ENCODE measurements around the gene PRKN. TPM values are rescaled to one million over a fixed set of nuclear protein-coding genes. Genes with fewer than 3 reads are reported as not detected.

The PRKN gene
- total RNA-seq, 1 donor from 2014 or later: 7.0 TPM

DNA sequence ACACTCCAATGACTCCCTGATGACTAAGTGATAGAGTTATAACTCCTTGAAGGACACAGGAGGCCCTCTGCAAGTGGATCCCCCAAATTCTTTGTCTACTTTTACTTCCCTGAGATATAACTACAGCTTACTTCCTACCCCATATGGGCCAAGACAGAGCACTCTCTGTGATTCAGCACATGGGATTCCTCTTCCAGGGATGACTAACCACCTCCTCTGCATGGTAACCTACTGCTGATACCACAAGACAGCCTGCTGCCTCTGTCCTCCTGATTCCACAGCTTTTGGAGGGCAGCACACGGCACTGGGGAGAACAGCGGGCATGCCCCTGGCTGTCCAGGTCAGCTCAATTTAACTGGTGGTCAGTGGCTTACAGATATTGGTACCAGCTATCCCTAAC lies 778.0 kb downstream of the PRKN start:
- peaks cover 2% of the 10 kb centered on the region for H3K9me3 Mint-ChIP-seq (ENCODE audit: unreplicated experiment)
- DNase-seq: no peak
- peaks cover 5% of the 10 kb centered on the region for H3K36me3 Mint-ChIP-seq (ENCODE audit: unreplicated experiment)
- H3K27me3 Mint-ChIP-seq (ENCODE audit: unreplicated experiment): peaks cover 2% of the 10 kb centered on the region
- no peak overlapping the region for H3K4me3 Mint-ChIP-seq (ENCODE audit: unreplicated experiment)
- no peak overlapping the region for H3K27ac Mint-ChIP-seq (ENCODE audit: unreplicated experiment)
- peaks cover 1% of the 10 kb centered on the region for H3K4me1 Mint-ChIP-seq (ENCODE audit: low read depth, unreplicated experiment)
- TF ChIP-seq CTCF (IDR thresholded peaks at IDR 0.05; ENCODE audit: partially characterized antibody, unreplicated experiment): no peak

GRCh38 chr6:161948462-161948861 lies 779.1 kb downstream of the PRKN start:
- Mint-ChIP-seq H3K4me1 (ENCODE audit: low read depth, unreplicated experiment) (peaks cover 1% of the 10 kb centered on the region), H3K36me3 (ENCODE audit: unreplicated experiment) (peaks cover 5% of the 10 kb centered on the region), H3K27me3 (ENCODE audit: unreplicated experiment) (peaks cover 2% of the 10 kb centered on the region), H3K9me3 (ENCODE audit: unreplicated experiment) (peaks cover 2% of the 10 kb centered on the region), H3K4me3 (ENCODE audit: unreplicated experiment) (no peak overlapping the region), H3K27ac (ENCODE audit: unreplicated experiment) (no peak overlapping the region)
- no peak for DNase-seq
- no peak for TF ChIP-seq CTCF (IDR thresholded peaks at IDR 0.05; ENCODE audit: partially characterized antibody, unreplicated experiment)

DNA sequence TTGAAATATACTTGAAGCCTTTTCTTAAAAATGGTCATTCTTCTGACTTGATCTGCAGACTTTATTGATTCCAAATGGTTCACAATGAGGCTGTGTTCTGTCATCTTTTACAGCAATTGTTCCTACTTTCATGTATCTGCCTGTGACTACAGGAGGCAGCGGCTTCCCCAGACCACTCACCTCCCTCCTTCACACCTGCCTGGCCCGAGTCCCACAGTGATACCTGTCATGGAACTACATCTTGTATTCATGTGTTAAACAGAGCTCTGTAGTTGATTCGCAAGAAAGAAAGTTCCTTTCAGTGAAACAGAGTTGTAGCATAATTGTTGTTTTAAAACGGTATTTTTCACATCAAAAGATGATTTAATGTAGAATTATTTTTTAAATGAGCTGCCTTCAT lies 780.2 kb downstream of the PRKN start:
- Mint-ChIP-seq H3K27ac (ENCODE audit: unreplicated experiment) (no peak overlapping the region), H3K4me1 (ENCODE audit: low read depth, unreplicated experiment) (peaks cover 1% of the 10 kb centered on the region), H3K27me3 (ENCODE audit: unreplicated experiment) (peaks cover 2% of the 10 kb centered on the region), H3K4me3 (ENCODE audit: unreplicated experiment) (no peak overlapping the region), H3K9me3 (ENCODE audit: unreplicated experiment) (peaks cover 2% of the 10 kb centered on the region), H3K36me3 (ENCODE audit: unreplicated experiment) (peaks cover 5% of the 10 kb centered on the region)
- no peak for DNase-seq
- TF ChIP-seq CTCF (IDR thresholded peaks at IDR 0.05; ENCODE audit: partially characterized antibody, unreplicated experiment): no peak

GRCh38 chr6:161946461-161946860 lies 781.1 kb downstream of the PRKN start:
- Mint-ChIP-seq H3K36me3 (ENCODE audit: unreplicated experiment) (peaks cover 5% of the 10 kb centered on the region), H3K27ac (ENCODE audit: unreplicated experiment) (no peak overlapping the region), H3K27me3 (ENCODE audit: unreplicated experiment) (peaks cover 2% of the 10 kb centered on the region), H3K4me3 (ENCODE audit: unreplicated experiment) (no peak overlapping the region), H3K4me1 (ENCODE audit: low read depth, unreplicated experiment) (peaks cover 1% of the 10 kb centered on the region), H3K9me3 (ENCODE audit: unreplicated experiment) (peaks cover 2% of the 10 kb centered on the region)
- no peak for DNase-seq
- TF ChIP-seq CTCF (IDR thresholded peaks at IDR 0.05; ENCODE audit: partially characterized antibody, unreplicated experiment): no peak

GRCh38 chr6:161943561-161943960 lies 784.0 kb downstream of the PRKN start:
- no peak for DNase-seq
- no peak overlapping the region for H3K27ac Mint-ChIP-seq (ENCODE audit: unreplicated experiment)
- no peaks in the 10 kb centered on the region for H3K4me1 Mint-ChIP-seq (ENCODE audit: low read depth, unreplicated experiment)
- no peaks in the 10 kb centered on the region for H3K9me3 Mint-ChIP-seq (ENCODE audit: unreplicated experiment)
- no peaks in the 10 kb centered on the region for H3K36me3 Mint-ChIP-seq (ENCODE audit: unreplicated experiment)
- H3K27me3 Mint-ChIP-seq (ENCODE audit: unreplicated experiment): no peaks in the 10 kb centered on the region
- no peak overlapping the region for H3K4me3 Mint-ChIP-seq (ENCODE audit: unreplicated experiment)
- no peak for TF ChIP-seq CTCF (IDR thresholded peaks at IDR 0.05; ENCODE audit: partially characterized antibody, unreplicated experiment)
